Activated naive CD8-positive, alpha-beta T cell (primary cell): ENCODE data around the gene SLC30A7.
A peak's percentile ranks its signal among the peaks of the same experiment; 100 is the strongest.

Experiments
- H3K27ac Mint-ChIP-seq: one replicate; pipeline ENCODE4 v1.8.0; 2021; ENCODE audit warnings: mixed read lengths
- H3K27me3 Mint-ChIP-seq: one replicate; pipeline ENCODE4 v1.8.0; 2021; ENCODE audit warnings: mixed read lengths
- H3K36me3 Mint-ChIP-seq: one replicate; pipeline ENCODE4 v1.8.0; 2021; ENCODE audit warnings: mixed read lengths
- H3K4me1 Mint-ChIP-seq: one replicate; pipeline ENCODE4 v1.8.0; 2021; ENCODE audit warnings: low read depth, mixed read lengths
- H3K4me3 Mint-ChIP-seq: one replicate; pipeline ENCODE4 v1.8.0; 2021; ENCODE audit warnings: mild to moderate bottlenecking, mixed read lengths
- H3K9me3 Mint-ChIP-seq: one replicate; pipeline ENCODE4 v1.8.0; 2021; ENCODE audit warnings: low read depth, mixed read lengths

The SLC30A7 gene

DNA sequence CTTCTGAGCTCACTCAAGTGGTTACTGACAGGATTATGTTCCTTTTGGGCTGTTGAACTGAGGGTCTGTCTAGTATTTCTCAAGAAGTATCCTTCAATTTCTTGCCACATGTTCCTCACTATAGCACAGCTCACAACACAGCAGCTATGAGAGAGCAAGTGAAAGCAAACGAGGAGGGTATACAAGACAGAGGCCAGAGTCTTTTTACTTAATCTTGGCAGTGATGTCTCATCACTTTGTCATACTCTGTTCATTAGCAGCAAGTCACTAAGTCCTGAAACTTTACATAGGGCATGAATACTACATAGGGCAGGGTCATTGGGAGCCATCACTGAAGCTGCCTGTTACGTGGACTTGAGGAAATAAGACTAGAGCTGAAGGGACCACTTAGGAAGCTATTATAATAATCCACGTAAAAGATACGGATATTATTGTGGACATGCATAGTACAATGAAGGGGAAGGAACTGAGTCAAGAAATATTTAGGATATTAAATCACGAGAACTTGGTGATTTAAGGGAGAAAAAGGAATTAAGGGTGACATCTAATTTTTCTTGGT lies 63.7 kb downstream of the SLC30A7 start:
- no peaks in the 10 kb centered on the region for H3K27me3 Mint-ChIP-seq
- peak overlapping the region; percentile 61 for H3K27ac Mint-ChIP-seq
- no peaks in the 10 kb centered on the region for H3K9me3 Mint-ChIP-seq
- no peak overlapping the region for H3K4me3 Mint-ChIP-seq
- H3K36me3 Mint-ChIP-seq = peaks cover 36% of the 10 kb centered on the region
- H3K4me1 Mint-ChIP-seq = peaks cover 62% of the 10 kb centered on the region

GRCh38 chr1:100960098-100960497 lies 64.2 kb downstream of the SLC30A7 start:
- Mint-ChIP-seq H3K27me3 (no peaks in the 10 kb centered on the region), H3K4me3 (no peak overlapping the region), H3K36me3 (peaks cover 37% of the 10 kb centered on the region), H3K27ac (no peak overlapping the region), H3K9me3 (no peaks in the 10 kb centered on the region), H3K4me1 (peaks cover 61% of the 10 kb centered on the region)

GRCh38 chr1:100968621-100969020 lies 72.7 kb downstream of the SLC30A7 start:
- no peaks in the 10 kb centered on the region for H3K9me3 Mint-ChIP-seq
- H3K4me1 Mint-ChIP-seq = peaks cover 47% of the 10 kb centered on the region
- H3K36me3 Mint-ChIP-seq = peaks cover 29% of the 10 kb centered on the region
- H3K27me3 Mint-ChIP-seq = no peaks in the 10 kb centered on the region
- no peak overlapping the region for H3K27ac Mint-ChIP-seq
- no peak overlapping the region for H3K4me3 Mint-ChIP-seq

- Mint-ChIP-seq H3K36me3 (peaks cover 33% of the 10 kb centered on the region), H3K9me3 (no peaks in the 10 kb centered on the region), H3K27ac (no peak overlapping the region), H3K4me1 (peaks cover 51% of the 10 kb centered on the region), H3K27me3 (no peaks in the 10 kb centered on the region), H3K4me3 (no peak overlapping the region)
These were observed 73.4 kb downstream of the SLC30A7 start for GRCh38 chr1:100969327-100969726.

- Mint-ChIP-seq H3K27me3 (no peaks in the 10 kb centered on the region), H3K27ac (no peak overlapping the region), H3K36me3 (peaks cover 32% of the 10 kb centered on the region), H3K4me1 (peaks cover 47% of the 10 kb centered on the region), H3K9me3 (no peaks in the 10 kb centered on the region), H3K4me3 (no peak overlapping the region)
These were observed 75.1 kb downstream of the SLC30A7 start for GRCh38 chr1:100971021-100971420.

DNA sequence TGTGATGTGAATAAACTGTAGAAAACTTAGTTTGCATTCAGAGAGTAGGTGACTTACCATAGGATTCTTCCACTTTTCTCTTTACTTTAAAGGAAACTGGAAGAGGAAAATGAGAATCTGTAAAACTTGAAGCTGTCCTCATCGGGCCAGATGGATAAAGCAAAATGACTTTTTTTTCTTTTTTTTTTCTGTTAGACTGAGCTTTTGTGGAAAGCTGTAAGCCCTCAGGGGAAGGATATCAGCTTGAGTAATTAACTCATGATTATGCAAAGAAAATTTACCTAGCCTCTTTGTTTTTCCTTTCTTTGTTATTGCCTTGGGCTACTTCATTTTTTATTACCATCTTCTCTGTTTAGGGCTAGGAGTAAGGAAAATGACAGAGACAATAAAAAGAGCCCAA lies 76.3 kb downstream of the SLC30A7 start:
- H3K9me3 Mint-ChIP-seq = no peaks in the 10 kb centered on the region
- no peak overlapping the region for H3K27ac Mint-ChIP-seq
- peaks cover 27% of the 10 kb centered on the region for H3K36me3 Mint-ChIP-seq
- H3K4me1 Mint-ChIP-seq = peaks cover 52% of the 10 kb centered on the region
- H3K27me3 Mint-ChIP-seq = no peaks in the 10 kb centered on the region
- no peak overlapping the region for H3K4me3 Mint-ChIP-seq

GRCh38 chr1:100976936-100977335 lies 81.0 kb downstream of the SLC30A7 start:
- H3K27ac Mint-ChIP-seq = no peak overlapping the region
- peaks cover 23% of the 10 kb centered on the region for H3K4me1 Mint-ChIP-seq
- no peaks in the 10 kb centered on the region for H3K9me3 Mint-ChIP-seq
- H3K36me3 Mint-ChIP-seq = peaks cover 36% of the 10 kb centered on the region
- H3K27me3 Mint-ChIP-seq = no peaks in the 10 kb centered on the region
- no peak overlapping the region for H3K4me3 Mint-ChIP-seq

- Mint-ChIP-seq H3K9me3 (peaks cover 4% of the 10 kb centered on the region), H3K4me3 (no peak overlapping the region), H3K27me3 (no peaks in the 10 kb centered on the region), H3K36me3 (peaks cover 39% of the 10 kb centered on the region), H3K4me1 (peaks cover 21% of the 10 kb centered on the region), H3K27ac (no peak overlapping the region)
These were observed 83.7 kb downstream of the SLC30A7 start for GRCh38 chr1:100979631-100980030.

DNA sequence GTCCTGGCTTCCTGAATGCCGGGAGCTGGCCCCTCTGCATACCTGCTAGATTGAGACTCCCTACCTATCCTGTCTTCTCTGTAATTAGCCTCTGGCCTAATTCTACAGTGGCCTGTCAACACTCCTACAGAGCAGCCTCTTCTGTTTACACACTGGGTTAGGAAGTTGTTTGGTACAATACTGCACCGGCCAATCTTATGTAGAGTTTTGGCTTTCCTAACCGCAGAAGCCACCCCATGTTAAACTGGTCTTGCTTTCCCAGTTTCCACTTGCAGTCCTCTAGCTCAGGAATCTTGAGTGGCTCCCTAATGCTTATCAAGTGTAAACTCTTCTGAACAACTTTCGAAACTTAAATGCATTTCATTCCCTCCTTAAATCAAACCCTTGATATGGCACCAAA lies 86.9 kb downstream of the SLC30A7 start:
- peaks cover 49% of the 10 kb centered on the region for H3K36me3 Mint-ChIP-seq
- peaks cover 13% of the 10 kb centered on the region for H3K9me3 Mint-ChIP-seq
- peaks cover 28% of the 10 kb centered on the region for H3K4me1 Mint-ChIP-seq
- H3K27me3 Mint-ChIP-seq = no peaks in the 10 kb centered on the region
- H3K27ac Mint-ChIP-seq = no peak overlapping the region
- H3K4me3 Mint-ChIP-seq = no peak overlapping the region

GRCh38 chr1:100988121-100988520 lies 92.2 kb downstream of the SLC30A7 start:
- H3K4me1 Mint-ChIP-seq = peaks cover 22% of the 10 kb centered on the region
- no peaks in the 10 kb centered on the region for H3K27me3 Mint-ChIP-seq
- H3K36me3 Mint-ChIP-seq = peaks cover 47% of the 10 kb centered on the region
- H3K4me3 Mint-ChIP-seq = no peak overlapping the region
- peaks cover 13% of the 10 kb centered on the region for H3K9me3 Mint-ChIP-seq
- H3K27ac Mint-ChIP-seq = no peak overlapping the region

- Mint-ChIP-seq H3K9me3 (peaks cover 9% of the 10 kb centered on the region), H3K4me1 (peaks cover 19% of the 10 kb centered on the region), H3K27me3 (no peaks in the 10 kb centered on the region), H3K27ac (no peak overlapping the region), H3K36me3 (peaks cover 44% of the 10 kb centered on the region), H3K4me3 (no peak overlapping the region)
These were observed 93.6 kb downstream of the SLC30A7 start for GRCh38 chr1:100989306-100990077.

- H3K27me3 Mint-ChIP-seq = no peaks in the 10 kb centered on the region
- no peak overlapping the region for H3K4me3 Mint-ChIP-seq
- peaks cover 30% of the 10 kb centered on the region for H3K4me1 Mint-ChIP-seq
- peaks cover 35% of the 10 kb centered on the region for H3K36me3 Mint-ChIP-seq
- no peaks in the 10 kb centered on the region for H3K9me3 Mint-ChIP-seq
- H3K27ac Mint-ChIP-seq = no peak overlapping the region
These were observed 99.5 kb downstream of the SLC30A7 start for GRCh38 chr1:100995198-100995988.

- peaks cover 49% of the 10 kb centered on the region for H3K4me1 Mint-ChIP-seq
- H3K9me3 Mint-ChIP-seq = no peaks in the 10 kb centered on the region
- no peaks in the 10 kb centered on the region for H3K27me3 Mint-ChIP-seq
- peaks cover 28% of the 10 kb centered on the region for H3K36me3 Mint-ChIP-seq
- no peak overlapping the region for H3K4me3 Mint-ChIP-seq
- no peak overlapping the region for H3K27ac Mint-ChIP-seq
These were observed 102.5 kb downstream of the SLC30A7 start for GRCh38 chr1:100998426-100998825.

DNA sequence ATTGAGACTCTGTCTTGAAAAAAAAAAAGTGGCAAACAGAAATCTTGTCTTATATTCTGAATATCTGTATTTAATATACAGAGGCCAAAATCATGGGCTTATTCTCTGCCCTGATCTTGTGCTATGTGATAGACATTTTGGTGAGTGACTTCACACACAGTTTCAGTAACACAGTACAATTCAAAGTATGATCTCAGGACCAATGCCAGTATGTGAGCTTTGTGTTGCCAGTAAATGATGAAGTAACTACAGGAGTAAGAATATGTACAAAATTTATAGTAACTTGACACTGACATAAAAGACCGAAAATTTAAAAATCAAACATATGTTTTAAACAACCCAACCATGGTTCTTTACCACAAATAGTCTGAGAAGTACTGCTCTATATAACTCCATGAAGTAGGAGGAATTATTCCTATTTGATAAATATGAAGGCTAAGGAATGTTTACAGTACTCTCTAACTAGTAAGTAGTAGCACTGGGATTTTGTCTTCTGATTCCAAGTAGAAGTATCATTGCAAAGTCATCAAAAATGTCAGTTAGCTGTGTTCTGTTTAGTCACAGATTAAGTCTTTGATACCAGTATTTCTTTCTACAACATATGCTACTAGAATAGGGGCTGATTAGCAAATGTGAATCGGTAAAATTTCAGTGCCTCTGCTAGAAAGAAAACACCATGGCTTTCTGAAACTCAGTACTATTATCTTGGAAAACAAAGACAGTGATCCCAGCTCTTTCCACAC lies 104.4 kb downstream of the SLC30A7 start:
- Mint-ChIP-seq H3K9me3 (peaks cover 1% of the 10 kb centered on the region), H3K4me3 (no peak overlapping the region), H3K27me3 (no peaks in the 10 kb centered on the region), H3K27ac (no peak overlapping the region), H3K36me3 (peaks cover 27% of the 10 kb centered on the region), H3K4me1 (peaks cover 60% of the 10 kb centered on the region)

DNA sequence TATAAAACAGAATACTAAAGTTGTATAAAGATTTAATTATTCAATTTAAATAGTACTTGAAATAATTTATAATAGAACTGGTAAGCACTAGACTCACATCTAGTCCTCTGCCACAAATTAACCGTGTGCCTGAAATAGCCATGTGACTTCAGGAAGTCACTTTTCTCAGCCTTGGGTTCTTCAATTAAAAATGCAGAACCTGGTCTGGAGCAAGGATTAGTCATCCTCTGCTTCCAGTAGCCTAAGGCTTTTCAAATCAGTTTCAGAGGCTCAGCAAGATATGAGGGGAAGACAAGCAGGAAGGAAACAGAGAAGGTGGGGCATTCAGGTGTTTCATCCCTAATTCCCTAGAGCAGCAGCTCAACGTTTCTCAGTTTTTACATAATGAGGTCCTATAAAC lies 106.7 kb downstream of the SLC30A7 start:
- Mint-ChIP-seq H3K9me3 (peaks cover 9% of the 10 kb centered on the region), H3K27me3 (no peaks in the 10 kb centered on the region), H3K4me3 (no peak overlapping the region), H3K36me3 (peaks cover 29% of the 10 kb centered on the region), H3K27ac (peak overlapping the region; percentile 68), H3K4me1 (peaks cover 68% of the 10 kb centered on the region)
